Measurements from ENCODE around the gene OR51A7. TPM values are rescaled to one million over a fixed set of nuclear protein-coding genes. Genes with fewer than 3 reads are reported as not detected.
A peak's percentile ranks its signal among the peaks of the same experiment; 100 is the strongest.

The OR51A7 gene
- polyA plus RNA-seq, 1 experiment = not detected

DNA sequence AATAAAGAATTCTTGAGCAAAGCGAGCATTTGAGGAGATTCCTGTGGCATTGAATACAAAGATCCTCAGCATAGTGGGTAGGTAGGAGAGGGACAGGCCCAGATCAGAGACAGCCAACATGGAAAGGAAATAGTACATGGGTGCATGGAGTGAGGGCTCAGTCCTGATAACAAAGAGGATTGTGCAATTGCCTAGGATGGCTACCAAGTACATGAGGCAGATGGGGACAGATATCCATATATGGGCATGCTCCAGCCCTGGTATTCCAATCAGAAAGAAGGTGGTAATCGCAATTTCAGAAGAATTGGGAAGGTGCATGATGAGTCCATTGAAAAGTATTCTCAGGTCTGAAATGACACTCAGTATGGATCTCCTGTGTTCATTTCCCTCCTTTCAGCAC lies 13.3 kb upstream of the OR51A7 start:
- Histone ChIP-seq H3K4me3 (ENCODE audit: low read depth, low read length) (no peak overlapping the region), H3K27me3 (ENCODE audit: control insufficient read depth, insufficient read depth, low read length) (no peaks in the 10 kb centered on the region), H3K36me3 (ENCODE audit: control insufficient read depth, insufficient read depth, low read length) (no peaks in the 10 kb centered on the region)
- TF ChIP-seq, protein P1, sequence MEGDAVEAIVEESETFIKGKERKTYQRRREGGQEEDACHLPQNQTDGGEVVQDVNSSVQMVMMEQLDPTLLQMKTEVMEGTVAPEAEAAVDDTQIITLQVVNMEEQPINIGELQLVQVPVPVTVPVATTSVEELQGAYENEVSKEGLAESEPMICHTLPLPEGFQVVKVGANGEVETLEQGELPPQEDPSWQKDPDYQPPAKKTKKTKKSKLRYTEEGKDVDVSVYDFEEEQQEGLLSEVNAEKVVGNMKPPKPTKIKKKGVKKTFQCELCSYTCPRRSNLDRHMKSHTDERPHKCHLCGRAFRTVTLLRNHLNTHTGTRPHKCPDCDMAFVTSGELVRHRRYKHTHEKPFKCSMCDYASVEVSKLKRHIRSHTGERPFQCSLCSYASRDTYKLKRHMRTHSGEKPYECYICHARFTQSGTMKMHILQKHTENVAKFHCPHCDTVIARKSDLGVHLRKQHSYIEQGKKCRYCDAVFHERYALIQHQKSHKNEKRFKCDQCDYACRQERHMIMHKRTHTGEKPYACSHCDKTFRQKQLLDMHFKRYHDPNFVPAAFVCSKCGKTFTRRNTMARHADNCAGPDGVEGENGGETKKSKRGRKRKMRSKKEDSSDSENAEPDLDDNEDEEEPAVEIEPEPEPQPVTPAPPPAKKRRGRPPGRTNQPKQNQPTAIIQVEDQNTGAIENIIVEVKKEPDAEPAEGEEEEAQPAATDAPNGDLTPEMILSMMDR (IDR thresholded peaks at IDR 0.05; ENCODE audit: insufficient read depth, low read depth, low read length) = no peak
- ChIA-PET CTCF (no interaction called here), POLR2A (no interaction called here)
- DNase-seq (ENCODE audit: low read depth) = no peak

DNA sequence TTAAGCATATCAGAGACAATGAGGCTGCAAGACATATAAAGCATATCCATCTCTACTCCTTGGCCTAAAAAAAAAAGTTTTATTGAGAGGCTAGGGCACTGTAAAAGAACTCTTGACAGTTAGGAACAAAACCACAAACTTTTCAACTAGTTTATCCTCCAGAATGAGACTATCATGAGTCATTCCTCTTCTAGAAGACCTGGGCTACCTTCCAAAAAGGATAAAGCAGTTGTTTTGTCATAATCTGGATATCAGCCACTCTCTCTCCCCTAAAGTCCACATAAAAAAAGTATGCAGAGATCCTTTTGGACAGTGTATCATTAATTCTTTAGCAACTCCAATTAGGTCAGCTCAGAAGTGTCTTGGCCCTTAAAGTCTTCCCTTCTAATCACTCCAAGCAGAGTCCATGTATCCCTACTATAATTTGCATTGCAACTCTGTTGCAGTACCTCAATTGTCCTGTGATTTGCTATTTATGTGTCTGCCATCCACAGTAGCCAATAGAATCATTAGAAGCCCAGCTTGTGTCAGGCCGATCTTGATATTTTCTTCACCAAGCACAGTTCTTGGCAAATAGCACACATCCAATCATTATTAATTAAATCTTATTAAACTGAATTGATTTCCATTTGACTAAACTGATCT lies 11.5 kb upstream of the OR51A7 start:
- peak; percentile 31 for DNase-seq (ENCODE audit: low read depth)
- ChIA-PET CTCF (interaction anchor here (1.0 kb wide), 1 partner anchor 9 kb away, joined by 3 read pairs; no protein-coding TSS in a partner anchor), POLR2A (no interaction called here)
- no peak overlapping the region for H3K4me3 ChIP-seq (ENCODE audit: low read depth, low read length)
- TF ChIP-seq, protein P1 (IDR thresholded peaks at IDR 0.05; ENCODE audit: insufficient read depth, low read depth, low read length) = no peak; the same call in 1 of the 2 replicates
- H3K27me3 ChIP-seq (ENCODE audit: control insufficient read depth, insufficient read depth, low read length) = no peaks in the 10 kb centered on the region
- H3K36me3 ChIP-seq (ENCODE audit: control insufficient read depth, insufficient read depth, low read length) = no peaks in the 10 kb centered on the region

DNA sequence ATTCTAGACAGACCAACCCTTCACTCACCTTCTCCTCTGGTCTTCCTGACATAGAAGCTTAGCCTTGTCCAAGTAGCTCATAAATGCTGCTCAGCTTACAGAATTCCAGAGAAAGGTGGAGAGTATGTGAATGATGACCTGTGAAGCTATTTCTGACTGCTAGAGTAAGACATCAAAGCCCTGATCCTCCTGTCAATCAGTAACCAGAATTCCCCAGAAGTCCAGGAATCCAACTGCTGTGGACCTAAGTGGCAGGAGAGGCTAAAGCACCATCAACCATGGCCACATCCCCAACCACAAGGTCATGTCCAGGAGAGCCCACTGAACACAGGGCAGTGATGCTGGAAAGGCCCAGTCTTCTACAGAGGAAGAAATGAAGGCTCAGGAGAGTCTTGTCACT lies 13.0 kb downstream of the OR51A7 start:
- ChIA-PET CTCF (interaction anchor here (0.9 kb wide), 1 partner anchor 24 kb away, joined by 3 read pairs; no protein-coding TSS in a partner anchor), POLR2A (no interaction called here)
- Histone ChIP-seq H3K27me3 (ENCODE audit: control insufficient read depth, insufficient read depth, low read length) (no peaks in the 10 kb centered on the region), H3K4me3 (ENCODE audit: low read depth, low read length) (no peak overlapping the region), H3K36me3 (ENCODE audit: control insufficient read depth, insufficient read depth, low read length) (no peaks in the 10 kb centered on the region)
- TF ChIP-seq, protein P1 (IDR thresholded peaks at IDR 0.05; ENCODE audit: insufficient read depth, low read depth, low read length) = no peak
- no peak for DNase-seq (ENCODE audit: low read depth)

DNA sequence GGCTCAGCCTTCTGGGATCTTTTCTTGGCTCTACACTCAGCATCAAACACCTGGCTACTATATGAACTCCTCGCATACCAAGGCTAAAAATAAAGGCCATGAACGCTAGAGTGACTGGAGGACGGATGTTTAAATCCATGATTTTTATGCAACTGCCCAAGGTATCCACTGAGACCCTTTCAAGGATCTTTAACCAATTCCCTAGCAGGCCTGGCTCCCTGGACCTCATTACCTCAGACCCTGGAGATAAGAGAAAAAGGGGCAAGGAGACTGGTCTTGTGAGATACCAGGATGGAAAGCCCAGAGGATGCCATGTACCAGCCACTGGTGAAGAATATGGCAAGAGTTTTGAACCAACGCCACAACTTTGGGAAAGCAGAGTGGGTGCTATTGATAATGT lies 15.7 kb downstream of the OR51A7 start, which contains the start of gene OR51G2:
Gene OR51G2 (minus strand): TSS at position 101 of the 400 bp plus-strand sequence. CDS start 3,687 bp downstream, outside the sequence.
- TF ChIP-seq, protein P1 (IDR thresholded peaks at IDR 0.05; ENCODE audit: insufficient read depth, low read depth, low read length) = no peak
- ChIA-PET POLR2A (no interaction called here), CTCF (no interaction called here)
- H3K27me3 ChIP-seq (ENCODE audit: control insufficient read depth, insufficient read depth, low read length) = no peaks in the 10 kb centered on the region
- no peaks in the 10 kb centered on the region for H3K36me3 ChIP-seq (ENCODE audit: control insufficient read depth, insufficient read depth, low read length)
- no peak within 1 kb of the TSS for H3K4me3 ChIP-seq (ENCODE audit: low read depth, low read length)
- DNase-seq (ENCODE audit: low read depth) = no peak

DNA sequence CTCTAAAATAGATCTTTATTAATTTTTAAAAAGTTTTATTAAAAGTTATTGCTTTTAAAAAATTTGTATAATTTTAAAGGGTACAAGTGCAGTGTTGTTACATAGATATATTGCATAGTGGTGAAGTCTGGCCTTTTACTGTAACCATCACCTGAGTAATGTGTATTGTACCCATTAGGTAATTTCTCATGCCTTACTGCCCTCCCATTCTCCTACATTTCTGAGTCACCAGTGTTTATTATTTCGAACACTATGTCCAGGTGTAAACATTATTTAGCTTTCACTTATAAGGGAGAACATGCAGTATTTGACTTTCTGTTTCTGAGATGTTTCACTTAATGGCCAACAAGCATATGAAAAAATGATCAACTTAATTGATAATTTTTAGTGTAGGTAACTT lies 18.2 kb downstream of the OR51A7 start:
- ChIA-PET POLR2A (no interaction called here), CTCF (no interaction called here)
- DNase-seq (ENCODE audit: low read depth) = no peak
- TF ChIP-seq, protein P1 (IDR thresholded peaks at IDR 0.05; ENCODE audit: insufficient read depth, low read depth, low read length) = no peak
- Histone ChIP-seq H3K36me3 (ENCODE audit: control insufficient read depth, insufficient read depth, low read length) (no peaks in the 10 kb centered on the region), H3K4me3 (ENCODE audit: low read depth, low read length) (no peak overlapping the region), H3K27me3 (ENCODE audit: control insufficient read depth, insufficient read depth, low read length) (no peaks in the 10 kb centered on the region)

All from BJ (cell line).